Measurements from ENCODE around the gene KRTAP27-1. TPM values are rescaled to one million over a fixed set of nuclear protein-coding genes. Genes with fewer than 3 reads are reported as not detected.

Gene KRTAP27-1
- total RNA-seq, 4 donors from 2014 or later: not detected

DNA sequence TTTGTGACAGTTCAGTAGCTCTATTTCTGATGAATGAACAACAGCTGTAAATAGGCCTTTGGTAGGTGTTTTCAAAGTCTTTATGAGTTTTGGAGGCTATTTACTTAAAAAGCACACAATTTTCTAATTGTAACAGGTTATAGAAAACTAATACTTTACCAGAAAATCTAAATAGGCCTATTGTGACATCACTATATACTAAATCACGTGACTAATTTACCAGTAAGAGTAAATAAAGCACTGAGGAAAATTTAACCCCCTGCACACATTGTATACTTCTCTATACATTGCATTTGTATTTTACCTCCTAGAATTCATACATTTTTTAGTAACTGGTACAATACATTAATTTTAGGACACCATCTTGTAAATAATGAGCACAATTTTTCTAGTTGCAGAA is 32.4 kb downstream of the KRTAP27-1 start:
- WGBS, 2 donors: 9 to 27% methylated on average over 1 of the region's 1 CpG

GRCh38 chr21:30289215-30289614 is 48.3 kb downstream of the KRTAP27-1 start, which contains the start of gene KRTAP25-1:
Gene KRTAP25-1 (minus strand): TSS chr21:30289514. CDS start chr21:30289490, 24 bp downstream.
- no peak for DNase-seq (ENCODE audit: low spot score in 2 of 2)
- 85 to 96% methylated on average over 2 of the region's 2 CpGs for WGBS, 2 donors
- no peak for TF ChIP-seq EP300 (IDR thresholded peaks at IDR 0.05)
- no peak for TF ChIP-seq POLR2A (IDR thresholded peaks at IDR 0.05)
- TF ChIP-seq CTCF (IDR thresholded peaks at IDR 0.05): no peak
- Histone ChIP-seq H3K27ac (no peak within 1 kb of the TSS), H3K4me1 (no peaks in the 10 kb centered on the region), H3K36me3 (no peaks in the 10 kb centered on the region), H3K4me3 (no peak within 1 kb of the TSS), H3K27me3 (no peaks in the 10 kb centered on the region), H3K9me3 (peaks cover 0 to 3% (median 0%) of the 10 kb centered on the region in 4 donors)

More for the DNA sequence above, 32.4 kb downstream of the KRTAP27-1 start:
- no peak for DNase-seq (ENCODE audit: low spot score in 2 of 2)
- Histone ChIP-seq H3K36me3 (no peaks in the 10 kb centered on the region), H3K27me3 (no peaks in the 10 kb centered on the region), H3K9me3 (peaks cover 0 to 7% (median 0%) of the 10 kb centered on the region in 4 donors), H3K4me1 (no peaks in the 10 kb centered on the region), H3K27ac (no peak overlapping the region), H3K4me3 (no peak overlapping the region)
- no peak for TF ChIP-seq EP300 (IDR thresholded peaks at IDR 0.05)
- TF ChIP-seq CTCF (IDR thresholded peaks at IDR 0.05): no peak
- no peak for TF ChIP-seq POLR2A (IDR thresholded peaks at IDR 0.05)

Small RNA genes lying within 50 kb of the gene (small RNA-seq; reads per million reads assigned to genes)
- gene KRTAP23-1 (not detected), gene MIR4327 (not detected)

Other genes with a start within 250 kb of the KRTAP27-1 start
- gene CLDN17, start 170.9 kb downstream of the KRTAP27-1 start, total RNA-seq: not detected
- not detected for gene CLDN8, start 121.6 kb downstream of the KRTAP27-1 start, total RNA-seq
- gene KRTAP24-1, start 54.7 kb downstream of the KRTAP27-1 start, total RNA-seq: not detected
- not detected for gene KRTAP25-1, start 48.2 kb downstream of the KRTAP27-1 start, total RNA-seq
- gene KRTAP26-1, start 17.4 kb downstream of the KRTAP27-1 start, total RNA-seq: not detected
- not detected for gene KRTAP23-1, start 10.9 kb upstream of the KRTAP27-1 start, total RNA-seq
- not detected for gene KRTAP13-2, start 34.6 kb upstream of the KRTAP27-1 start, total RNA-seq
- gene KRTAP13-1, start 58.3 kb upstream of the KRTAP27-1 start, total RNA-seq: not detected
- gene KRTAP13-3, start 88.2 kb upstream of the KRTAP27-1 start, total RNA-seq: not detected
- not detected for gene KRTAP13-4, start 92.5 kb upstream of the KRTAP27-1 start, total RNA-seq
- gene KRTAP15-1, start 102.6 kb upstream of the KRTAP27-1 start, total RNA-seq: not detected
- gene KRTAP19-1, start 142.7 kb upstream of the KRTAP27-1 start, total RNA-seq: not detected
- gene KRTAP19-2, start 149.7 kb upstream of the KRTAP27-1 start, total RNA-seq: not detected
- not detected for gene KRTAP19-3, start 154.3 kb upstream of the KRTAP27-1 start, total RNA-seq
- not detected for gene KRTAP19-4, start 159.5 kb upstream of the KRTAP27-1 start, total RNA-seq
- not detected for gene KRTAP19-5, start 164.4 kb upstream of the KRTAP27-1 start, total RNA-seq
- gene KRTAP19-6, start 204.2 kb upstream of the KRTAP27-1 start, total RNA-seq: not detected
- gene KRTAP19-7, start 223.6 kb upstream of the KRTAP27-1 start, total RNA-seq: not detected